ENCODE data around the gene CSGALNACT2.

CSGALNACT2 gene

DNA sequence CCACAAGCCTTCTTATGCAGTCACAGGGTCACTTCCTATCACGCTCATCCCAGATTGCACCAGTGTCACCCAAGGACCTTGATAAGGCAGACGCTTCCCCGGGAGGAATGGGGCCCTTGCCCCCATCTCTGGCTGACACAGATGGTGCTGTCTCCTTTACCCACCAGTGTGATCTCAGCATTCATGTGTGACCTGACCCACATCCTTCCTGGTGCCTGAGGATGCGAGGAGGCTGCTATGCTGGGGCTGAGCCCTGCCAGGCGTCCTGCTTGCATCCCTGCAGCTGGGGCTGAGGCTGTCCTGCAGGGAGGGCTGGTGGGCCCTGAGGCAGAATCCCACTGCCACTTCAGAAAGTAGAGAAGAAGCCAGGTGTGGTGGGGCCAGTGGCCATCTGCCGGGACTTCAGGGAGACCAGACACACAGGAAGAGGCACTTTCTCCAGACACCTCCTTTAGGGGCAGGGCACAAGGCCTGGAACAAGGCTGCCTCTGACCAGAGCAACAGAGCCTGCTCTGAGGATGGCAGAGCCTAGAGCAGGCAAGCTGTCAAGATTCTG is 93.4 kb downstream of the CSGALNACT2 start:
- DNase-seq: no peak

DNA sequence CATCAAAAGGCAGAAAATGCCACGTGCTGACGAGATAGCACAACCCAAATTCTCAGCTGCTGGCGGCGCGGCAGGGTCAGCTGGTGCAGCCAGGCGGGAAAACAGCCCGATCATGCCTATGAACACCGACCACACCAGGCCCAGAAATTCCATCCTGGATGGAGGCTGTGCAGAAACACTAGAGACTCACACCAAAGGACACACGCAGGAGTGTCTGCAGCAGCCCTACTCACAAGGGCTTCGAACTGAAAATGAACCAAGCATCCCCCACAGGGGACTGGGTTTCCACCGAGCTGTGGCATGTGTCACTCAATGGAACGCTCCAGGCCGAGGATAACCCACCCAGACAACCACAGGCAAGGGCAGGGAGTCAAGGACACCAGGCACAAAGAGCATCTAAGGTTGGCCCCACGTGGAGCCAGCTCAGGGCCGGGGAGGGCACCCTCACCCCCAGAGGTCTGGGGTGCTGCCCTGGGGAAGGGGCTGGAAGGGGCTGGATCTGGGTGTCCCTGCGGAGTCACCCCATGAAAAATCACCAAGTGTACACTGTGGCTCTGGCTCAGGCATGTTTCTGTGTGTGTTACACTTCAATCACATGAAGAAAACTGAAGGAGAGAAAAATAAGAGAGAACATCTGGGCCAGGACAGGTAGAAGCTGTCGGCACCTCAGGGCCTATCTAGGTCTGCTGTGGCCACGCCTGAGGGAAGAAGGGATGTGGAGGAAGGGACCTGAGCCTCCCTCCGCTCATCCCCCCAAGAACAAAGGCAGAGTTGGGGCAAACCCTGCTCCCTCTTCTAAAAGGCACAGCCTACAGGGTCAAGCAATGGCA is 95.6 kb downstream of the CSGALNACT2 start:
- no peak for DNase-seq

DNA sequence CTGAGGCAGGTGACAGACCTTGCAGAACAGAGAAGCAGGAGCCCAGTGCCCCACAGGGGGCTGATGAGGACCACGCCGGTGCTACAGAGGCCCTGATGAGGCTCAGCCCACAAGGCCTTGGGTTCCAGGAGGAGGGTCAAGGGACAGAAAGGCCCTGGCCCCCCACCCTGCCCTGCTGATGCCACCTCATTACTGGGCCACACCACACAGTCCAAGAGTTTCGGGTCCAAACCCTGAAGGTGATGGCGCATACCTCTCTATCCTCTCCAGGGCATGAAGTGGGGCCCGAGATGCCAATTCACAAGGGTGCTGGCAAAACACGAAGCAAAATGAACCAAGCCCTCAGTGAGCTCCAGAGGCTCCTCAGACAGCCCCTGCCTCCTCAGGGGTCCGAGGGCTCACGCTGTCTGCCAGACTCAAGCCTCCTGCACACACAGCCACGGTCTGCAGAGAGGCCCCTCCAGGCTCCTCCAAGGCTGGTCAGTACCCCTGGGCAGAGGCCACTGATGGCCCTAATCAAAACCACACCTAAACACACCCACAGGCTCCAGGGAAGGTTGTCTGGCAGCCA is 96.3 kb downstream of the CSGALNACT2 start:
- no peak for DNase-seq
